PC-3 (cell line): ENCODE results near the gene CCR5AS.

Source experiments
- ATAC-seq: fragments of 200-7000 bp; cut with Tn5 transposase; 2 replicates; pipeline ENCODE4 v1.9.1; 2020; ENCODE audit warnings: mild to moderate bottlenecking, moderate library complexity
- BruUV-seq: library from RNA; stranded (reverse); fragments of 400-500 nt; replicated peaks from 2 replicates; lab custom pipeline; 2021; lab: Mats Ljungman, UMichigan
- CTCF ChIA-PET: fragments of 300-600 bp; sonication (Branson Sonifier 250); formaldehyde crosslinking; loops from one replicate; lab custom pipeline; 2022; ENCODE audit warnings: antibody characterized with exemption; lab: Charles Lee
- POLR2A ChIA-PET: fragments of 300-600 bp; sonication (Branson Sonifier 250); formaldehyde crosslinking; loops from one replicate; lab custom pipeline; 2022; ENCODE audit warnings: antibody characterized with exemption; ENCODE audit not compliant: unreplicated experiment; lab: Charles Lee
- DNase-seq: peaks from one replicate; pipeline ENCODE4 v3.0.0-alpha.2; 2015
- H2AFZ ChIP-seq: fragments of 300-600 bp; sonication (generic); 2 replicates; pipeline ENCODE4 v1.6.0; 2016; ENCODE audit warnings: antibody characterized with exemption, low read length
- H3F3A ChIP-seq: fragments of 300-600 bp; sonication (generic); one replicate; pipeline ENCODE4 v1.6.0; 2017; ENCODE audit warnings: antibody characterized with exemption, low read length, control low read depth, mild to moderate bottlenecking; ENCODE audit not compliant: unreplicated experiment
- H3K27ac ChIP-seq: fragments of 300-600 bp; sonication (generic); 2 replicates; pipeline ENCODE4 v1.5.1; 2016; ENCODE audit warnings: mild to moderate bottlenecking, low read length
- H3K27me3 ChIP-seq: fragments of 300-600 bp; sonication (generic); 2 replicates; pipeline ENCODE4 v1.6.1; 2016; ENCODE audit warnings: low read length, mixed read lengths
- H3K36me3 ChIP-seq: fragments of 300-600 bp; sonication (generic); 2 replicates; pipeline ENCODE4 v1.6.1; 2016; ENCODE audit warnings: low read depth, mixed run types, low read length, mixed read lengths
- H3K4me1 ChIP-seq: fragments of 300-600 bp; sonication (generic); 2 replicates; pipeline ENCODE4 v1.5.1; 2016; ENCODE audit warnings: low read length; ENCODE audit not compliant: insufficient read depth
- H3K4me2 ChIP-seq: fragments of 300-600 bp; sonication (generic); 2 replicates; pipeline ENCODE4 v1.6.0; 2016; ENCODE audit warnings: low read length
- H3K4me3 ChIP-seq: fragments of 300-600 bp; sonication (generic); 2 replicates; pipeline ENCODE4 v1.5.1; 2016; ENCODE audit warnings: mild to moderate bottlenecking, low read length, mixed read lengths
- H3K79me2 ChIP-seq: fragments of 300-600 bp; sonication (generic); 2 replicates; pipeline ENCODE4 v1.6.1; 2017; ENCODE audit warnings: low read length, mixed read lengths
- H3K9ac ChIP-seq: fragments of 300-600 bp; sonication (generic); 2 replicates; pipeline ENCODE4 v1.6.0; 2016; ENCODE audit warnings: mild to moderate bottlenecking, low read length
- H3K9me2 ChIP-seq: fragments of 300-600 bp; sonication (generic); replicated peaks from 2 replicates; pipeline ENCODE4 v1.6.1; 2016; ENCODE audit warnings: mixed run types, low read length, mixed read lengths
- H3K9me3 ChIP-seq: fragments of 300-600 bp; sonication (generic); 2 replicates; pipeline ENCODE4 v1.6.1; 2016; ENCODE audit warnings: low read length, mixed read lengths
- H4K20me1 ChIP-seq: fragments of 300-600 bp; sonication (generic); 2 replicates; pipeline ENCODE4 v1.6.1; 2016; ENCODE audit warnings: low read length, mixed read lengths
- EZH2 ChIP-seq: fragments of 300-600 bp; sonication (generic); IDR thresholded peaks from one replicate; pipeline ENCODE4 v1.6.1; 2017; ENCODE audit warnings: antibody characterized with exemption, mild to moderate bottlenecking, low read length; ENCODE audit not compliant: unreplicated experiment
- EZH2phosphoT487 ChIP-seq: fragments of 300-600 bp; sonication (generic); IDR thresholded peaks from 2 replicates; pipeline ENCODE4 v1.6.1; 2018; ENCODE audit warnings: mild to moderate bottlenecking, antibody characterized with exemption, low read length, borderline replicate concordance
- intact Hi-C: fragments of 100-400 bp; cut with micrococcal nuclease; formaldehyde crosslinking; loops from 2 replicates; pipeline ENCODE4 v1.9.0; 2023
- TF ChIP-seq, protein P1 (sequence below): fragments of 300-600 bp; sonication (generic); conservative IDR thresholded peaks from 2 replicates; pipeline ENCODE4 v1.5.1; 2017; ENCODE audit warnings: antibody characterized with exemption, low read depth, mild to moderate bottlenecking, low read length

The CCR5AS gene

DNA sequence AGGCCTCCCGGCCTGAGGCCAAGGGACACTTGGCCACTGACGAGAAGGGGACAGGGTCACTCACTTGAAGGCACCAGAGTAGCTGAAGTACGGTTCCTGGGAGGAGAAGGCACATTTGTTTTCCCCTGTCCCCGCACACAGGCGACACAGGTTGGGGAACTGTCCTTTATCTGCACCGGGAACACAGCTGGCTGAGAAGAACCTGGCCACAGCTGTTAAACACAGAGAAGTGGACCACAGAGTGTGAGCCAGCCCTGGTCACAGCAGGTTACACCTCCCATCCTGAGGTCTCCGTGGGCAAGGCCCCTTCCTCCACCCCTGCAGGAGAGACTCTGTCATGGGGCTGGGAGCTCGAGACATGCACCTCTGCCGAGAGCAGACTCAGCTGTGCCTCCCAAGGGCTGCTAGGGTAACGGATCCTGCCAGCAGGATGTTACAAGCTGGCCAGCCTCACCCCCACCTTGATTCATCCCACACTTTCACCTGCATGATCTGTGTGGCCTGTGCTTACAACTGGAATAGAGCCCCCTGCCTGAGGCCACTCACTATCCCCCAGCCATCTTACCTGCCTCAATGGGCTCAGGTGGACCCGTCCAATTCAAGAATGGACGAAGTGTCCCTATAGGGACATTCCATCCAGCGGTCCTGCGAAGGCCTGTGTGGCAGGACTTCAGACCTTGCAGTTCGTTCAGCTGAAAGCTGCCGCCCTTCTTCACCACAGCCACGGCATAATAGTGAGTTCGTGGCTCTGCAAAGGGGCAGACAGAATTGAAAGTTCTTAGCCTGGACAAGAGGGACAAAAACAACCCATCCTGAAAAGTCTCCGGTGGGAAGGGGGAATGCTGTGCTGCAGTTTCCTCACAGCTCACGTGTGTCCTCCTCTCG is 48.6 kb upstream of the CCR5AS start:
- Histone ChIP-seq H3K36me3 (no peaks in the 10 kb centered on the region), H3K27ac (no peak overlapping the region), H4K20me1 (no peaks in the 10 kb centered on the region), H3K4me3 (no peak overlapping the region), H3F3A (no peaks in the 10 kb centered on the region), H3K27me3 (no peaks in the 10 kb centered on the region), H3K9me2 (no peaks in the 10 kb centered on the region), H3K79me2 (no peaks in the 10 kb centered on the region), H3K9me3 (no peaks in the 10 kb centered on the region), H3K9ac (no peak overlapping the region), H3K4me2 (no peak overlapping the region), H2AFZ (no peak overlapping the region), H3K4me1 (no peaks in the 10 kb centered on the region)
- no TSS peak for BruUV-seq
- TF ChIP-seq EZH2 = no peak
- TF ChIP-seq, protein P1, sequence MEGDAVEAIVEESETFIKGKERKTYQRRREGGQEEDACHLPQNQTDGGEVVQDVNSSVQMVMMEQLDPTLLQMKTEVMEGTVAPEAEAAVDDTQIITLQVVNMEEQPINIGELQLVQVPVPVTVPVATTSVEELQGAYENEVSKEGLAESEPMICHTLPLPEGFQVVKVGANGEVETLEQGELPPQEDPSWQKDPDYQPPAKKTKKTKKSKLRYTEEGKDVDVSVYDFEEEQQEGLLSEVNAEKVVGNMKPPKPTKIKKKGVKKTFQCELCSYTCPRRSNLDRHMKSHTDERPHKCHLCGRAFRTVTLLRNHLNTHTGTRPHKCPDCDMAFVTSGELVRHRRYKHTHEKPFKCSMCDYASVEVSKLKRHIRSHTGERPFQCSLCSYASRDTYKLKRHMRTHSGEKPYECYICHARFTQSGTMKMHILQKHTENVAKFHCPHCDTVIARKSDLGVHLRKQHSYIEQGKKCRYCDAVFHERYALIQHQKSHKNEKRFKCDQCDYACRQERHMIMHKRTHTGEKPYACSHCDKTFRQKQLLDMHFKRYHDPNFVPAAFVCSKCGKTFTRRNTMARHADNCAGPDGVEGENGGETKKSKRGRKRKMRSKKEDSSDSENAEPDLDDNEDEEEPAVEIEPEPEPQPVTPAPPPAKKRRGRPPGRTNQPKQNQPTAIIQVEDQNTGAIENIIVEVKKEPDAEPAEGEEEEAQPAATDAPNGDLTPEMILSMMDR = no peak
- DNase-seq (no peak), ATAC-seq (no peak)
- CTCF ChIA-PET = no interaction called here
- intact Hi-C loops = no loop called here
- POLR2A ChIA-PET = interaction anchor here (0.6 kb wide), 1 partner anchor 459 kb away, joined by 6 read pairs; no protein-coding TSS in a partner anchor

DNA sequence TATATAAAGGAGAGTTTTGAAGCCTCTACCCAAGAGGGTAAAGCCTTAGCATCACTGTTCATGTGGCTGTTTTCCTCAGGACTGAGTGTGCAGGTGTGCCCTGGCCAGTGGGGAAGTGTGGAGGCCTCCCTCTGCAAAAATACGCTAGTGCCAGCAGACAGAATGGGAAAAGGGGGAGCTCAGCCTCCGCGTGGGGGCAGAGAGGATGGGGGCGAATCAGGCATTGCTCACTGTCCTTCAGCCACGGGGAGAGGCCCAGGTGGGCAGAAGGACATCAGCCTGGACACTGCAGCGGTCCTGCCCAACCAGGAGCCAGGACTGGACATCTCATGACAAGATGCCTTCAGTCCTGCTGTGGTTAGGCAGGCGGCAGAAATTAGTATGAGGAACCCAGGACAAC is 47.7 kb upstream of the CCR5AS start:
- Histone ChIP-seq H3K27me3 (no peaks in the 10 kb centered on the region), H3K4me2 (no peak overlapping the region), H3K9ac (no peak overlapping the region), H3K4me1 (no peaks in the 10 kb centered on the region), H2AFZ (no peak overlapping the region), H4K20me1 (no peaks in the 10 kb centered on the region), H3K4me3 (no peak overlapping the region), H3K9me2 (no peaks in the 10 kb centered on the region), H3F3A (no peaks in the 10 kb centered on the region), H3K9me3 (no peaks in the 10 kb centered on the region), H3K36me3 (no peaks in the 10 kb centered on the region), H3K79me2 (no peaks in the 10 kb centered on the region), H3K27ac (no peak overlapping the region)
- no TSS peak for BruUV-seq
- CTCF ChIA-PET = no interaction called here
- DNase-seq = no peak
- intact Hi-C loops = no loop called here
- POLR2A ChIA-PET = interaction anchor here (0.6 kb wide), 1 partner anchor 460 kb away, joined by 6 read pairs; no protein-coding TSS in a partner anchor
- ATAC-seq = no peak
- TF ChIP-seq EZH2phosphoT487 = no peak
- TF ChIP-seq, protein P1 = no peak
- no peak for TF ChIP-seq EZH2

DNA sequence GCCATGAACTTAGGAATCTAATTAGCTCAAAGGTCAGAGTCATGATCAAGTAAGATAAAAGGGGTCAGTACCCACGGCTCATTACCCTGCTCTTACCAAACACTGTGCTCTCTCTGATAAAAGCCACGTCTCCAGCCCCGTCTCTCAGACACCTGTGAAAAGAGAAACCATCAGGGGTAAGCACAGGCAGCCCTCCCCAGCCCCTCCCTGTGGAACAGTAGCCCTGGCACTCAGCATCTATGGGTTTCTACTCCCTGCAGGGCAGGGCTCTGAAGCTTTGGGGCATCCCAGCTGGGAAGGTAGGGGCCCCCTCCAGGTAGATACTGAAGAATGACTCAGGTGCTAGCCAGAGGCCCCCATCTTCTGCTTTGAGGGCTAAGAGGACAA is 47.3 kb upstream of the CCR5AS start:
- no peaks in the 10 kb centered on the region for H3K79me2 ChIP-seq
- POLR2A ChIA-PET = no interaction called here
- H3K4me2 ChIP-seq = no peak overlapping the region
- H3K9me2 ChIP-seq = no peaks in the 10 kb centered on the region
- CTCF ChIA-PET = no interaction called here
- TF ChIP-seq, protein P1 = no peak
- TF ChIP-seq EZH2phosphoT487 (no peak), EZH2 (no peak)
- no peaks in the 10 kb centered on the region for H3F3A ChIP-seq
- ATAC-seq (no peak), DNase-seq (no peak)
- no peak overlapping the region for H3K9ac ChIP-seq
- H3K27ac ChIP-seq = no peak overlapping the region
- H3K9me3 ChIP-seq = no peaks in the 10 kb centered on the region
- H3K36me3 ChIP-seq = no peaks in the 10 kb centered on the region
- no peaks in the 10 kb centered on the region for H4K20me1 ChIP-seq
- H3K4me3 ChIP-seq = no peak overlapping the region
- no peaks in the 10 kb centered on the region for H3K4me1 ChIP-seq
- no TSS peak for BruUV-seq
- H3K27me3 ChIP-seq = no peaks in the 10 kb centered on the region
- no peak overlapping the region for H2AFZ ChIP-seq
- intact Hi-C loops = no loop called here
